ENCODE data around the gene NGB. TPM values are rescaled to one million over a fixed set of nuclear protein-coding genes. Genes with fewer than 3 reads are reported as not detected.

NGB gene
- total RNA-seq, 2 experiments from 2014 or later, result not detected

GRCh38 chr14:77225254-77225653 is 45.8 kb downstream of the NGB start:
- DNase-seq (no peak), ATAC-seq (ENCODE audit: poor library complexity) (no peak)
- Mint-ChIP-seq H3K27ac (no peak overlapping the region), H3K27me3 (no peaks in the 10 kb centered on the region), H3K4me3 (no peak overlapping the region), H3K4me1 (ENCODE audit: low read depth) (no peaks in the 10 kb centered on the region), H3K36me3 (ENCODE audit: low read depth) (no peaks in the 10 kb centered on the region), H3K9me3 (no peaks in the 10 kb centered on the region)
- Histone ChIP-seq H3K36me3 (ENCODE audit: insufficient read depth, low read length) (no peaks in the 10 kb centered on the region), H3K27ac (ENCODE audit: low read depth in 1 of 2, low read length in 2 of 2) (no peak overlapping the region), H3K9me3 (ENCODE audit: control insufficient read depth in 1 of 2, insufficient read depth in 1 of 2, low read length in 2 of 2) (no peaks in the 10 kb centered on the region), H3K4me1 (ENCODE audit: insufficient read depth, low read length) (no peaks in the 10 kb centered on the region), H3K4me3 (ENCODE audit: low read length) (no peak overlapping the region), H3K27me3 (ENCODE audit: control insufficient read depth in 1 of 2, insufficient read depth in 2 of 2, low read length in 2 of 2) (no peaks in the 10 kb centered on the region)
- TF ChIP-seq CTCF (IDR thresholded peaks at IDR 0.05), result no peak
- POLR2A ChIA-PET, result no interaction called here
- intact Hi-C loops (cut with DNase I, micrococcal nuclease), result no loop called here
- CTCF ChIA-PET, result no interaction called here

GRCh38 chr14:77224212-77224611 is 46.8 kb downstream of the NGB start:
- ChIA-PET POLR2A (no interaction called here), CTCF (no interaction called here)
- no peak overlapping the region for H3K27ac ChIP-seq (ENCODE audit: low read depth in 1 of 2, low read length in 2 of 2)
- DNase-seq (no peak), ATAC-seq (ENCODE audit: poor library complexity) (no peak)
- no peaks in the 10 kb centered on the region for H3K9me3 ChIP-seq (ENCODE audit: control insufficient read depth in 1 of 2, insufficient read depth in 1 of 2, low read length in 2 of 2)
- no peaks in the 10 kb centered on the region for H3K4me1 ChIP-seq (ENCODE audit: insufficient read depth, low read length)
- H3K4me3 ChIP-seq (ENCODE audit: low read length), result no peak overlapping the region
- Mint-ChIP-seq H3K9me3 (no peaks in the 10 kb centered on the region), H3K27ac (no peak overlapping the region), H3K4me3 (no peak overlapping the region), H3K36me3 (ENCODE audit: low read depth) (no peaks in the 10 kb centered on the region), H3K4me1 (ENCODE audit: low read depth) (no peaks in the 10 kb centered on the region), H3K27me3 (no peaks in the 10 kb centered on the region)
- TF ChIP-seq CTCF (IDR thresholded peaks at IDR 0.05), result no peak
- H3K27me3 ChIP-seq (ENCODE audit: control insufficient read depth in 1 of 2, insufficient read depth in 2 of 2, low read length in 2 of 2), result no peaks in the 10 kb centered on the region
- H3K36me3 ChIP-seq (ENCODE audit: insufficient read depth, low read length), result no peaks in the 10 kb centered on the region
- intact Hi-C loops (cut with DNase I, micrococcal nuclease), result no loop called here

GRCh38 chr14:77222546-77223225 is 48.3 kb downstream of the NGB start:
- Histone ChIP-seq H3K27ac (ENCODE audit: low read depth in 1 of 2, low read length in 2 of 2) (no peak overlapping the region), H3K4me1 (ENCODE audit: insufficient read depth, low read length) (no peaks in the 10 kb centered on the region), H3K36me3 (ENCODE audit: insufficient read depth, low read length) (no peaks in the 10 kb centered on the region), H3K9me3 (ENCODE audit: control insufficient read depth in 1 of 2, insufficient read depth in 1 of 2, low read length in 2 of 2) (no peaks in the 10 kb centered on the region), H3K27me3 (ENCODE audit: control insufficient read depth in 1 of 2, insufficient read depth in 2 of 2, low read length in 2 of 2) (no peaks in the 10 kb centered on the region), H3K4me3 (ENCODE audit: low read length) (no peak overlapping the region)
- ChIA-PET CTCF (no interaction called here), POLR2A (no interaction called here)
- Mint-ChIP-seq H3K4me1 (ENCODE audit: low read depth) (no peaks in the 10 kb centered on the region), H3K36me3 (ENCODE audit: low read depth) (no peaks in the 10 kb centered on the region), H3K9me3 (no peaks in the 10 kb centered on the region), H3K4me3 (no peak overlapping the region), H3K27me3 (no peaks in the 10 kb centered on the region), H3K27ac (no peak overlapping the region)
- intact Hi-C loops (cut with DNase I, micrococcal nuclease), result no loop called here
- ATAC-seq (ENCODE audit: poor library complexity) (no peak), DNase-seq (no peak)
- TF ChIP-seq CTCF (IDR thresholded peaks at IDR 0.05), result no peak
